Osteoblast (primary cell): ENCODE measurements around the gene STT3B. TPM values are rescaled to one million over a fixed set of nuclear protein-coding genes. Genes with fewer than 3 reads are reported as not detected.

Source experiments
- DNase-seq: peaks from one replicate; pipeline ENCODE4 v3.0.0; 2011; ENCODE audit warnings: low spot score, mixed read lengths; ENCODE audit not compliant: insufficient read length; ENCODE audit errors: missing footprints
- H2AFZ ChIP-seq: 2 replicates; pipeline ENCODE4 v1.6.0; 2011; ENCODE audit warnings: mild to moderate bottlenecking, low read length
- H3K27ac ChIP-seq: 2 replicates; pipeline ENCODE4 v1.5.1; 2011; ENCODE audit warnings: mild to moderate bottlenecking, low read depth, low read length, moderate library complexity
- H3K27me3 ChIP-seq: 2 replicates; pipeline ENCODE4 v1.6.0; 2012; ENCODE audit warnings: mild to moderate bottlenecking, control low read depth, inconsistent platforms, low read length, moderate library complexity; ENCODE audit not compliant: insufficient read depth
- H3K36me3 ChIP-seq: 2 replicates; pipeline ENCODE4 v1.5.1; 2011; ENCODE audit warnings: mild to moderate bottlenecking, low read length, control low read depth, moderate library complexity; ENCODE audit not compliant: insufficient read depth
- H3K4me1 ChIP-seq: 2 replicates; pipeline ENCODE4 v1.5.1; 2011; ENCODE audit warnings: mild to moderate bottlenecking, low read length, control low read depth, moderate library complexity; ENCODE audit not compliant: insufficient read depth
- H3K4me2 ChIP-seq: 2 replicates; pipeline ENCODE4 v1.6.0; 2011; ENCODE audit warnings: mild to moderate bottlenecking, low read length; ENCODE audit not compliant: insufficient read depth
- H3K4me3 ChIP-seq: fragments of 200-600 bp; sonication (generic); 3 replicates; pipeline ENCODE4 v1.5.1; 2012; ENCODE audit warnings: mild to moderate bottlenecking, low read length, inconsistent platforms; ENCODE audit not compliant: insufficient read depth
- H3K79me2 ChIP-seq: 2 replicates; pipeline ENCODE4 v1.6.0; 2012; ENCODE audit warnings: mild to moderate bottlenecking, low read length, control low read depth, inconsistent platforms; ENCODE audit not compliant: insufficient read depth
- H3K9me3 ChIP-seq: 2 replicates; pipeline ENCODE4 v1.5.1; 2011; ENCODE audit warnings: low read depth, low read length, control low read depth
- H4K20me1 ChIP-seq: 2 replicates; pipeline ENCODE4 v1.6.0; 2012; ENCODE audit warnings: mild to moderate bottlenecking, low read length, control low read depth; ENCODE audit not compliant: insufficient read depth
- CTCF ChIP-seq: IDR thresholded peaks from 2 replicates; pipeline ENCODE4 v1.5.1; 2011; ENCODE audit warnings: mild to moderate bottlenecking, low read depth, low read length, moderate library complexity; ENCODE audit errors: extremely low read depth
- total RNA-seq: library from RNA; depleted of rRNA; stranded (reverse); fragments of >200 nt; gene quantifications from 2 replicates; pipeline ENCODE4 v1.2.3, GENCODE V29; 2012

Gene STT3B
- total RNA-seq, 1 donor = 216 TPM

- no peak overlapping the region for H3K4me2 ChIP-seq
- no peaks in the 10 kb centered on the region for H3K4me1 ChIP-seq
- peaks cover 7% of the 10 kb centered on the region for H3K36me3 ChIP-seq
- no peaks in the 10 kb centered on the region for H3K9me3 ChIP-seq
- no peaks in the 10 kb centered on the region for H4K20me1 ChIP-seq
- H3K4me3 ChIP-seq = no peak overlapping the region
- no peak for DNase-seq
- TF ChIP-seq CTCF = no peak
- H3K27me3 ChIP-seq = no peaks in the 10 kb centered on the region
- H2AFZ ChIP-seq = no peak overlapping the region
- no peak overlapping the region for H3K27ac ChIP-seq
- H3K79me2 ChIP-seq = no peaks in the 10 kb centered on the region
These were observed 104.1 kb downstream of the STT3B start for GRCh38 chr3:31636694-31637442.

GRCh38 chr3:31639828-31640227, 107.1 kb downstream of the STT3B start:
- Histone ChIP-seq H3K4me1 (no peaks in the 10 kb centered on the region), H3K36me3 (peaks cover 7% of the 10 kb centered on the region), H3K9me3 (no peaks in the 10 kb centered on the region), H4K20me1 (no peaks in the 10 kb centered on the region), H2AFZ (no peak overlapping the region), H3K79me2 (no peaks in the 10 kb centered on the region), H3K27ac (no peak overlapping the region), H3K27me3 (no peaks in the 10 kb centered on the region), H3K4me3 (no peak overlapping the region), H3K4me2 (no peak overlapping the region)
- no peak for TF ChIP-seq CTCF
- DNase-seq = no peak

- Histone ChIP-seq H3K36me3 (peaks cover 14% of the 10 kb centered on the region), H2AFZ (no peak overlapping the region), H3K9me3 (peaks cover 11% of the 10 kb centered on the region), H3K4me3 (no peak overlapping the region), H3K4me2 (no peak overlapping the region), H3K27ac (no peak overlapping the region), H3K79me2 (no peaks in the 10 kb centered on the region), H3K27me3 (no peaks in the 10 kb centered on the region), H3K4me1 (no peaks in the 10 kb centered on the region), H4K20me1 (no peaks in the 10 kb centered on the region)
- TF ChIP-seq CTCF = no peak
- DNase-seq = no peak
These were observed 112.5 kb downstream of the STT3B start for GRCh38 chr3:31645256-31645655.

DNA sequence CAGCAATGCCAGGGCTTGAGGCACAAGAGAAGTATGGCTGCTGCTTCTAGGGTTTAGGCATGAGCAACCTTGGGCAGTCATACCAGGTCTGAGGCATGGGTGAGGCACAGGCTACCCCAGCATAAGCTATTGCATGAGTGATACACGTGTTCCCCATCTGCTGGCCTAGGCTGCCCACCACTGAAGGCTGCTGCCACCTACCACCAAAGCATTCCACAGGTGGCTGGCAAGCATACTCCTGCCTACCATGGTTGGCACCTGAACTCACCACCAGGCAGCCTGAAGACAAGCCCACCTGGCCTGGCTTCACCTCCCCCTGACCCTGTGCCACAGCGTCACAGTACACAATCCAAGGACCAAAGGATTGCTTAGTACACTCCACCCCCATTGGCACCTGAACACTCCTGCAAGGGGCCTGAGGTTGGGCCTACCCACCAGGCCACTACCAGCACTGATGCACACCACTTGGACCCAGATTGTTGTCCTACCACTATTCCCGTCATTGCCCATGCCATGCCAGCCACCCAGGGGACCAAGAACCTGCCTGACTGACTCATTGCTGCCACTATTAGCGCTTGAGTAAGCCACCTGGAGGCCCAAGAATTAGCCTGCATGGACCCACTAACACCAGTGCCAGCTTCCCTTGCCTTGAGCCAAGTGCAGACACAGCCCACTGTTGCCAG, 115.7 kb downstream of the STT3B start:
- H3K79me2 ChIP-seq = no peaks in the 10 kb centered on the region
- no peak overlapping the region for H2AFZ ChIP-seq
- H3K27ac ChIP-seq = no peak overlapping the region

More for the DNA sequence above, 115.7 kb downstream of the STT3B start:
- H3K4me3 ChIP-seq = no peak overlapping the region
- H3K4me2 ChIP-seq = no peak overlapping the region
- H3K27me3 ChIP-seq = no peaks in the 10 kb centered on the region
- no peak for TF ChIP-seq CTCF
- no peak for DNase-seq
- H3K36me3 ChIP-seq = peaks cover 14% of the 10 kb centered on the region
- no peaks in the 10 kb centered on the region for H3K4me1 ChIP-seq
- peaks cover 16% of the 10 kb centered on the region for H3K9me3 ChIP-seq
- no peaks in the 10 kb centered on the region for H4K20me1 ChIP-seq
